ENCODE measurements around the gene LDB3.

DNA sequence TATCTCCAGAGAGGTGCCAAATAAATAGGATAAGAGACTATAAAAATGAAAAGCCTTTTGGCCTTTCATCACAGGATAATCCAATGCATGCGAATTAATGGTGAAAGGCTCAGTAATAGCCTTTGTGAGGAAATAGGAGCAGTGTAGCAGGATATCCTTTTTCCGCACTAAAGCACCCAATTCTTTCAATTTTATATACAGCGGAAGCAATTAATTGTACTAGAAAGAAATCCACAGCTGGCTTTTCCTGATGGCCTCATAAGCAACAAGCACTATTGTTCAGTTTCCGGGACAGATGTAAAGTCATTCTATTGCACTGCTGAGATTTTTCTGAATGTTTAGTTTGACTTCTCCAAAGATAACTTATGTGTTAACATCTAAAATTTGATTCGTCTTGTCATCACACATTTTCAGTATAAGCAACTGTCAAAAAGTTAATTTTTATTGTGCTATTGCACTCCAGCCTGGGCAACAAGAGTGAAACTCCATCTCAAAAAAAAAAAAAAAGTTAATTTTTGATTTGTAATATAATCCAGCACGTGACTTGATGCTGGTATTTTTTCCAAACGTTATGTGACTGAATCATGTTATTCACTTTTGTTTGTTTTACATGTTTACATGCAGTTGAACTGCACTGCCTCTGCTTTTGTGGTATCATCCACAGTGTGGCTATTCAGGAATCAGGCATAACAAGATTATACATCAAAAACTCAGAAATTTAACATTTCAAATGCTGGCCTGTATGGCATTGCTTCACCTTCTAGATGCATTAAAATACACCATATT, 79.7 kb downstream of the LDB3 start:
- TF ChIP-seq, protein P1, sequence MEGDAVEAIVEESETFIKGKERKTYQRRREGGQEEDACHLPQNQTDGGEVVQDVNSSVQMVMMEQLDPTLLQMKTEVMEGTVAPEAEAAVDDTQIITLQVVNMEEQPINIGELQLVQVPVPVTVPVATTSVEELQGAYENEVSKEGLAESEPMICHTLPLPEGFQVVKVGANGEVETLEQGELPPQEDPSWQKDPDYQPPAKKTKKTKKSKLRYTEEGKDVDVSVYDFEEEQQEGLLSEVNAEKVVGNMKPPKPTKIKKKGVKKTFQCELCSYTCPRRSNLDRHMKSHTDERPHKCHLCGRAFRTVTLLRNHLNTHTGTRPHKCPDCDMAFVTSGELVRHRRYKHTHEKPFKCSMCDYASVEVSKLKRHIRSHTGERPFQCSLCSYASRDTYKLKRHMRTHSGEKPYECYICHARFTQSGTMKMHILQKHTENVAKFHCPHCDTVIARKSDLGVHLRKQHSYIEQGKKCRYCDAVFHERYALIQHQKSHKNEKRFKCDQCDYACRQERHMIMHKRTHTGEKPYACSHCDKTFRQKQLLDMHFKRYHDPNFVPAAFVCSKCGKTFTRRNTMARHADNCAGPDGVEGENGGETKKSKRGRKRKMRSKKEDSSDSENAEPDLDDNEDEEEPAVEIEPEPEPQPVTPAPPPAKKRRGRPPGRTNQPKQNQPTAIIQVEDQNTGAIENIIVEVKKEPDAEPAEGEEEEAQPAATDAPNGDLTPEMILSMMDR (IDR thresholded peaks at IDR 0.05) = no peak
- no peak for TF ChIP-seq POLR2A (IDR thresholded peaks at IDR 0.05)
